RWPE1 (cell line): ENCODE measurements around the gene C10orf105.

Experiments used
- CTCF ChIA-PET: fragments of 350-600 bp; sonication (Branson Sonifier 250); formaldehyde crosslinking; extraction: SDS; loops from one replicate; lab custom pipeline; 2021; lab: Yijun Ruan, JAX
- POLR2A ChIA-PET: fragments of 400-600 bp; formaldehyde crosslinking; extraction: SDS; loops from one replicate; lab custom pipeline; 2020; ENCODE audit warnings: antibody characterized with exemption; ENCODE audit not compliant: low non-redundant PET; lab: Yijun Ruan, JAX
- DNase-seq: peaks from one replicate; pipeline ENCODE4 v3.0.0; 2012; ENCODE audit warnings: low spot score
- H3K27ac ChIP-seq: fragments of 450-650 bp; 2 replicates; pipeline ENCODE4 v1.5.1; 2017
- CTCF ChIP-seq: fragments of 450-650 bp; conservative IDR thresholded peaks from 2 replicates; pipeline ENCODE4 v1.5.1; 2017; ENCODE audit warnings: low read depth, mild to moderate bottlenecking

Gene C10orf105

GRCh38 chr10:71719464-71720201, at the start of gene C10orf105:
Gene C10orf105 (minus strand): TSS chr10:71719778. CDS start chr10:71716337, 3,441 bp downstream.
- TF ChIP-seq CTCF, result no peak
- ChIA-PET CTCF (interaction anchor here (0.6 kb wide), 3 partner anchors 21 to 250 kb away, joined by 3 read pairs; no protein-coding TSS in a partner anchor), POLR2A (no interaction called here)
- DNase-seq, result no peak
- 0 out of 2 replicates have a peak within 1 kb of the TSS, but pooled peaks have one; percentile 4 for H3K27ac ChIP-seq

DNA sequence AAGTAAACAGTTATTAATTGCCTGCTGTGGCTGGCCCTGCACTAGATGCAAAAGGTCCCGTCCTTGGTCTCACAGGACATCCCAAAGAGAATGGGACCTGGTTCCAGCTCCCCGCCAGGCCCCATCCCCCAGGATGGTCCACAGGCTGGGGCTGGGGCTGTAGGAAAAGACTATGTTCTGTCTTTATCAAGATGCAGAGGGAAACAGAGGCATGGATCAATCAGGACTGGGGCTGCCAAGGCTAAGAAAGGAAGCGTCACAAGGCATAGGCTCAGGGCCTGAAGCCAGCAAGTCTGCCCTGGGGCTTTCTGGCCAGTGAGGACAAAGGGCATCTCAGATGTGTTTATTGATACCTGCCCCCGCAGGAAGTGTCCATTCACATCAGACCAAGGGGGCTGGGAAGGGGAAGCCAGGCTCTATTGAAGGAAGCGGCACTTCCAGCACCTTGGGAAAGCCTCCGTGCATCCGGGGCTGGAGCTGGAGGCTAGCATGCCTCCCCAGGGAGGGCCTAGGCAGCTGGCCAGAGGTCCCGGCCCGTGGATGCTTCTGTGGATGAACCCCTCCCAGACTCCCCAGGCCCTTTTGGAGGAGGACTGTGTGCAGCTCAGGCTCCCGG, 48.0 kb upstream of the C10orf105 start:
- H3K27ac ChIP-seq, result peak overlapping the region; percentile 98
- TF ChIP-seq CTCF, result no peak
- no peak for DNase-seq
- ChIA-PET CTCF (interaction anchor here (2.9 kb wide), 1 partner anchor 70 kb away, joined by 11 read pairs; no protein-coding TSS in a partner anchor), POLR2A (no interaction called here)

DNA sequence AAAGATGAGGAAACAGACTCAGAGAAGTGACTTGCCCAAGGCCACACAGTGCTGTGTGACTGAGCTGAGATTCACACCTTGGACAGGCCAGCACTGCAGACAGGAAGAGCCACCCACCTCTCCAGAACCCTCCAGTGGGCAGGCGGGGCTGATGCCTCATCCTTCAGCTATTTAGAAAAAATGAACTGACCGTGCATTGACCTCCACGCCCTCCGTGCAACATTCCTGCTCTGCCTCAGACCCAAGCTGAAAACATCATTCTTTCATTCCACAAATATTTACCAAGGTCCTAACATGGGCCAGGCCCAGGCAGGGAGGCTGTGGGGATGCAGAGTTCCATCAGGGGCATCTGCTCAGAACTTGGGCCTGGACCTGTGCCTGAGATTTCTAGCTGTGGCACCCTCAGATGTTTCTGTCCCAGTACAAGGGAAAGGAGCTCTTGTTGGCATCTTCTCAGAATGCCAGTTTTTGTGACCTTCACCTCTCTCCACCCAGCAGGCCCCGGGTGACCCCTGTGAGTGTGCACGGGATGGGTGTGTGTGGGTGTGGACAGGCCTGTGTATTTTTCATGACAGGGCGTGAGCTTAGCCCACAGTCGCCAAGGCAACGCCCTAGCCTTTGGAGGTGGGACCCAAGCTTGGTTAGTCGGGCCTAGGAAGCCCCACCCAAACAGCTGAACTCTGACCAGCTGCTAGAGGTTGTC, 47.3 kb upstream of the C10orf105 start:
- peak overlapping the region; percentile 98 for H3K27ac ChIP-seq
- POLR2A ChIA-PET, result no interaction called here

GRCh38 chr10:71765906-71766716, 46.5 kb upstream of the C10orf105 start:
- CTCF ChIA-PET, result interaction anchor here (0.9 to 2.9 kb wide), 2 partner anchors 69 to 447 kb away, joined by 5 to 11 read pairs; partner anchors contain the start of gene SLC29A3
- no peak for DNase-seq
- H3K27ac ChIP-seq, result peak overlapping the region; percentile 98
- no peak for TF ChIP-seq CTCF
- POLR2A ChIA-PET, result no interaction called here

More for the DNA sequence above, 47.3 kb upstream of the C10orf105 start:
- peak; percentile 94 for DNase-seq
- CTCF ChIA-PET, result interaction anchor here (0.9 to 2.9 kb wide), 2 partner anchors 70 to 448 kb away, joined by 5 to 11 read pairs; partner anchors contain the start of gene SLC29A3
- TF ChIP-seq CTCF, result no peak

DNA sequence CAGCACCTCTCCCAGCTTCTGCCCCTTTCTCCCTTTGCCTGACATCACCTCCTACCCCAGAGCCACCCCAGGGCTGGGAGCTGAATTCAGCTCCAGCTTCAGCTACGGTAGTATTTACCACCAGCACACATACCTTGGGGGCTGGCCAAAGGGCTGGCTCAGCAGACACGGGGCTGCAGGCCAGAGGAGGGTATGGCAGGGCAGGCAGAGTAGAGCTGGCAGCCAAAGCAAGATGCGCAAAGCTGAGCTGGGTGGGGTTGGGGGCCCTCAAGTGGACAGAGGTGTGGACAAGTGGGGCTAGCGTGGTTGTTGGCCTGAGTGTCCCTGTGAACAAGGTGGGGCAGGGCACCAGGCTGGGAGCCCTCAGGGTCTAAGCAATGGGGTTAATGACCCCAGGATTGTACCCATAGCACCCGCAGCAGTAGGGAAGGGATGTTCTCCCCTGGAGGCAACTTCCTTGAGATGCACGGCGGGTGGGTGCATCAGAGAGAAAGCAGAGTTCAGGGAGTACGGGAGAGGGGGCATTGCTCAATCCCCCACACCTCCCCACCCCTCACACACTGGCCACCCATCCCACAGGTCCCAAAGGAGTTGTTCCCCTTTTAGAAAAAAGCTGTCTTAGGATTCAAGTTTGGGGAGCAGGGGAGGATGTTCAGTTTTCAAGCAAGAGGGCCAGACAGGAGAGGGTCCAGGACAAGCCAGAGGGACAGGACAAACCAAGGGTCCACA, 45.8 kb upstream of the C10orf105 start:
- POLR2A ChIA-PET, result interaction anchor here (0.9 kb wide), 1 partner anchor 8 kb away, joined by 4 read pairs; the partner anchor contains the start of gene VSIR
- TF ChIP-seq CTCF, result no peak
- DNase-seq, result no peak
- peak overlapping the region; percentile 98 for H3K27ac ChIP-seq
- CTCF ChIA-PET, result interaction anchor here (2.1 kb wide), 1 partner anchor 8 kb away, joined by 9 read pairs; the partner anchor contains the start of gene VSIR
